DMS153 treated with DMSO at 0.1 percent for 48 hours (cell line): ENCODE results near the gene SUMO3.

Experiments
- DNase-seq: peaks from one replicate; lab custom pipeline; 2025; ENCODE audit not compliant: unreplicated experiment; lab: John Stamatoyannopoulos, UW

The SUMO3 gene

GRCh38 chr21:44817914-44818639 is at the start of gene SUMO3:
SUMO3 (minus strand) TSS chr21:44818062; CDS start chr21:44817968, 94 bp downstream.
- no peak for DNase-seq

GRCh38 chr21:44867464-44867863 is 49.6 kb upstream of the SUMO3 start:
- DNase-seq, result no peak

GRCh38 chr21:44866780-44867179 is 48.9 kb upstream of the SUMO3 start:
- no peak for DNase-seq

GRCh38 chr21:44865561-44866280 is 47.9 kb upstream of the SUMO3 start:
- no peak for DNase-seq

- DNase-seq, result no peak
Measured at GRCh38 chr21:44862869-44863685, 45.2 kb upstream of the SUMO3 start.

GRCh38 chr21:44858791-44859190 is 40.9 kb upstream of the SUMO3 start:
- no peak for DNase-seq

GRCh38 chr21:44858291-44858690 is 40.4 kb upstream of the SUMO3 start:
- DNase-seq, result no peak

- no peak for DNase-seq
Measured at GRCh38 chr21:44857127-44857892, 39.4 kb upstream of the SUMO3 start.

- no peak for DNase-seq
Measured at GRCh38 chr21:44856131-44856530, 38.3 kb upstream of the SUMO3 start.

GRCh38 chr21:44855572-44855971 is 37.7 kb upstream of the SUMO3 start:
- no peak for DNase-seq

GRCh38 chr21:44854664-44855446 is 37.0 kb upstream of the SUMO3 start:
- DNase-seq, result no peak

GRCh38 chr21:44854391-44854663 is 36.5 kb upstream of the SUMO3 start:
- no peak for DNase-seq

- no peak for DNase-seq
Measured at GRCh38 chr21:44853601-44854390, 35.9 kb upstream of the SUMO3 start.

GRCh38 chr21:44850905-44851657 is 33.2 kb upstream of the SUMO3 start:
- no peak for DNase-seq

GRCh38 chr21:44850208-44850800 is 32.4 kb upstream of the SUMO3 start:
- no peak for DNase-seq

GRCh38 chr21:44849616-44850130 is 31.8 kb upstream of the SUMO3 start:
- no peak for DNase-seq

- no peak for DNase-seq
Measured at GRCh38 chr21:44848821-44849521, 31.1 kb upstream of the SUMO3 start.
